Keratinocyte (primary cell): ENCODE data around the gene C2.

Experiments
- EZH2 ChIP-seq: IDR thresholded peaks from one replicate; pipeline ENCODE4 v1.6.1; 2012; ENCODE audit warnings: inconsistent platforms, mild to moderate bottlenecking, low read length, moderate library complexity
- TF ChIP-seq, protein P1 (sequence below), 3 experiments: IDR thresholded peaks in 1 of 3; conservative IDR thresholded peaks in 1 of 3; optimal IDR thresholded peaks in 1 of 3; 2 replicates in 2 of 3; 3 replicates in 1 of 3; pipeline versions ENCODE3 to v1.5.1; 2011; ENCODE audit warnings: low read length in 3 of 3, mild to moderate bottlenecking in 3 of 3, moderate library complexity in 2 of 3, control low read depth in 1 of 3, inconsistent platforms in 1 of 3; ENCODE audit not compliant: insufficient read depth in 2 of 3; ENCODE audit errors: extremely low read depth in 1 of 3

DNA sequence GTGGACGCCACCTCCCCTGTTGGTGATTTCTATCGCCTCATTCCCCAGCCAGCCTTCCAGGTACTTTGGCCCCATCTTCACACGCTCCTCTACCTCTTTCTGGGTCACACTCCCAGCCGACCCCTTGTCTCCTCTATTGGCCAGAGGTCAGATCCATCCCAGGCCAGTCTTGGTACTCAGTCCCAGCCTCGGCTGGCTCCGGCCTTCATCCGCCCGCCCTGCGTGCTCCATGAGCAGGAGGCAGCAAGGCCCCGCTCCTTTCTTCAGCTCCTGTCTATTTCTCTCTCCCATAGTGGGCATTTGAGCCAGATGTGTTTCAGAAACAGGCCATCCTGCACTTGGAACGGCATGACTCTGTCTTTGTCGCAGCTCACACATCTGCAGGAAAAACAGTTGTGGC, 34.1 kb downstream of the C2 start:
- TF ChIP-seq, protein P1, sequence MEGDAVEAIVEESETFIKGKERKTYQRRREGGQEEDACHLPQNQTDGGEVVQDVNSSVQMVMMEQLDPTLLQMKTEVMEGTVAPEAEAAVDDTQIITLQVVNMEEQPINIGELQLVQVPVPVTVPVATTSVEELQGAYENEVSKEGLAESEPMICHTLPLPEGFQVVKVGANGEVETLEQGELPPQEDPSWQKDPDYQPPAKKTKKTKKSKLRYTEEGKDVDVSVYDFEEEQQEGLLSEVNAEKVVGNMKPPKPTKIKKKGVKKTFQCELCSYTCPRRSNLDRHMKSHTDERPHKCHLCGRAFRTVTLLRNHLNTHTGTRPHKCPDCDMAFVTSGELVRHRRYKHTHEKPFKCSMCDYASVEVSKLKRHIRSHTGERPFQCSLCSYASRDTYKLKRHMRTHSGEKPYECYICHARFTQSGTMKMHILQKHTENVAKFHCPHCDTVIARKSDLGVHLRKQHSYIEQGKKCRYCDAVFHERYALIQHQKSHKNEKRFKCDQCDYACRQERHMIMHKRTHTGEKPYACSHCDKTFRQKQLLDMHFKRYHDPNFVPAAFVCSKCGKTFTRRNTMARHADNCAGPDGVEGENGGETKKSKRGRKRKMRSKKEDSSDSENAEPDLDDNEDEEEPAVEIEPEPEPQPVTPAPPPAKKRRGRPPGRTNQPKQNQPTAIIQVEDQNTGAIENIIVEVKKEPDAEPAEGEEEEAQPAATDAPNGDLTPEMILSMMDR (optimal IDR thresholded peaks at IDR 0.05 in 1 of 3, IDR thresholded peaks at IDR 0.05 in 1 of 3, conservative IDR thresholded peaks at IDR 0.05 in 1 of 3; ENCODE audit: extremely low read depth in 1 of 3, insufficient read depth in 2 of 3, low read length in 3 of 3), result no peak
- TF ChIP-seq EZH2, result no peak
